GM12875 (cell line): ENCODE measurements around the gene ETF1.
"Not testable (repeated sequence)": the region's sequence is repeated elsewhere in the genome, so short reads cannot be mapped to it uniquely, and the experiment has no call there.

ENCODE experiments used
- H3K4me3 ChIP-seq: one replicate; pipeline ENCODE4 v1.5.1; 2011; ENCODE audit warnings: low read depth, low read length, control low read depth
- CTCF ChIP-seq: IDR thresholded peaks from 2 replicates; pipeline ENCODE4 v1.5.1; 2011; ENCODE audit warnings: low read depth, mild to moderate bottlenecking, control low read depth, inconsistent platforms, low read length, moderate library complexity, borderline replicate concordance; ENCODE audit not compliant: insufficient read depth

ETF1 gene

GRCh38 chr5:138514021-138514420 is 29.0 kb downstream of the ETF1 start:
- H3K4me3 ChIP-seq: no peak overlapping the region
- TF ChIP-seq CTCF: no peak

GRCh38 chr5:138508958-138509357 is 34.1 kb downstream of the ETF1 start:
- no peak overlapping the region for H3K4me3 ChIP-seq
- TF ChIP-seq CTCF: no peak

GRCh38 chr5:138507485-138507884 is 35.6 kb downstream of the ETF1 start:
- H3K4me3 ChIP-seq: not testable (repeated sequence)

- no peak for TF ChIP-seq CTCF
- H3K4me3 ChIP-seq: no peak overlapping the region
Measured at GRCh38 chr5:138506370-138507306, 36.4 kb downstream of the ETF1 start.

GRCh38 chr5:138504799-138505198 is 38.2 kb downstream of the ETF1 start:
- H3K4me3 ChIP-seq: no peak overlapping the region
- no peak for TF ChIP-seq CTCF

GRCh38 chr5:138503487-138504270 is 39.4 kb downstream of the ETF1 start:
- no peak overlapping the region for H3K4me3 ChIP-seq
- peak; percentile 63 for TF ChIP-seq CTCF

- no peak for TF ChIP-seq CTCF
- H3K4me3 ChIP-seq: no peak overlapping the region
Measured at GRCh38 chr5:138502521-138502920, 40.5 kb downstream of the ETF1 start.
